Neuron (in vitro differentiated cells): Measurements from ENCODE around the gene LARP4B.

ENCODE experiments used
- H2AFZ ChIP-seq: one replicate; pipeline ENCODE4 v1.6.1; 2013; ENCODE audit warnings: low read depth, mild to moderate bottlenecking, inconsistent platforms, low read length, moderate library complexity
- H3K27me3 ChIP-seq: one replicate; pipeline ENCODE4 v1.6.1; 2013; ENCODE audit warnings: low read length; ENCODE audit not compliant: insufficient read depth
- H3K36me3 ChIP-seq: one replicate; pipeline ENCODE4 v1.6.1; 2013; ENCODE audit warnings: low read length; ENCODE audit not compliant: insufficient read depth
- H3K4me1 ChIP-seq: one replicate; pipeline ENCODE4 v1.6.1; 2013; ENCODE audit warnings: low read length; ENCODE audit not compliant: insufficient read depth
- H3K4me3 ChIP-seq: 2 replicates; pipeline ENCODE4 v1.5.1; 2013; ENCODE audit warnings: mild to moderate bottlenecking, low read length, moderate library complexity
- H3K9me3 ChIP-seq: one replicate; pipeline ENCODE4 v1.6.1; 2013; ENCODE audit warnings: low read length

Gene LARP4B

DNA sequence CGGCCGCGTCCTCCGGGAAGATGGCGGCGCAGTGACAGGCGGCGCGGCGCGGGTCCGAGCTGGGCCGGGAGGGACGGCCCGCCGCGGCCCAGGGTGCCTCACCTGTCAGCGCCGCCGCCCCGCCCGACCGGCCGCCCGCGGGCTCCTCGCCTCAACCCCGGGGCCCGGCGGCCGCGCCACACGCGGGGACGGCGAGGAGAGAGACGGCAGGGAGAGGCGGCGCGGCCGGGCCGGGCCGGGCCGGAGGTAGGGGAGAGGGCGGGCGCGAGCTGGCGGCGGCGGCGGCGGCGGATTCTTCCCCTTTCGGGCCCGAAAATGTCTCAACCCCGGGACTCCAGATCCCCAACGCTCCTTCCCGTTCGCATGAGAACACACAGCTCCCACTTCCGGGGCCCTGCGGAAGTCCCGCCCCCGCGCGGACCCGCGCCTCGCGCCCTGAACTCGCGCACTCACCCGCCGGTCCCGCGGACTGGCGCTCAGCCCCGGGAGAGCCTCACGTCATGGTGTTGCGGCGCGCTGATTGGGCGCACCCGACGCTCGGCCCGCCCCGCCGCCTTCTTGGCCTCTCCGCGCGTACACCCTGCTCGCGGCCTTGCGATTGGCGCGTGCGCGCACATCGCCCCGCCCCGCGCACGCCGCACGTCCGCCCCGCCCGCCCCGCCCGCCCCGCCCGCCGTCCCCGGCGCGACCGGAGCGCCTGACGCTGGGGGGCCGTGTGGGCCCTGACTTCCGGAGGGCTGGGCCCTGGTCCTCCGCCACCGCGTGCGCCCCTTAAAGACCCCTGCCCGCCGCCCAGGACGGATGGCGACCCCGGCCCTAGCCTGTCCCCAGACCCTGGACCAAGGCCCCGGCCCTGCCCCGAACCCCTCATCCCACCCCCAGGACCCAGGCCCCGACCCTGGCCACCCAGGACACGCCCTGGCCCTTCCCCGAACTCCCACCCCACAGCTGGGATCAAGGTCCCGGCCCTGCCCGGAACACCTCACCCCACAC is at the start of gene LARP4B:
LARP4B (minus strand) TSS at position 380 of the 993 bp plus-strand sequence. CDS start 45,984 bp downstream, outside the sequence.
- no peaks in the 10 kb centered on the region for H3K9me3 ChIP-seq
- no peak within 1 kb of the TSS for H2AFZ ChIP-seq
- no peaks in the 10 kb centered on the region for H3K27me3 ChIP-seq
- peaks cover under 1% of the 10 kb centered on the region for H3K36me3 ChIP-seq
- peaks cover 12% of the 10 kb centered on the region for H3K4me1 ChIP-seq
- peak within 1 kb of the TSS; percentile 67 for H3K4me3 ChIP-seq

DNA sequence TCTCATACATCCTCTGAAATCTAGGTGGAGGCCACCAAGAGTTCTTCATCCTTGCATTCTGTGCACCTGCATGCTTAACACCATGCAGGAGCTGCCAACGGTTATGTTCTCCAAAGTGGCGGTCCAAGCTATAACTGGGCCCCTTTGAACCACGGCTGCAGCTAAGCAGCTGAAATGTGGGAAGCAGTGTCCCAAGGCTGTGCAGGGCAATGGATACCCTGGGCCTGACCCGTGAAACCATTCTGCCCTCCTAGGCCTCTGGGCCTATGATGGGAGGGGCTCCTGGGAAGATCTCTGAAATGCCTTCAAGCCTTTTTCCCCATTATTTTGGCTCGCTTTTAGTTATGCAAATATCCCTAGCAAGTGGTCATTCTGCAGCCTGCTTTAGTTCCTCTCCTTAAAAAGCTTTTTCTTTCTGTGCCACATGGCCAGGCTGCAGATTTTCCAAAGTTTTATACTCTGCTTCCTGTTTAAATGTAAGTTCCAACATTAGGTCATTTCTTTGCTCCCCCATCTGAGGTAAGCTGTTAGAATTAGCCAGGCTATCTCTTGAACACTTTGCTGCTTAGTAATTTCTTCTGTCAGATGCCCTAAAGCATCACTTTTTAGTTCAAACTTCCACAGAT is 49.1 kb upstream of the LARP4B start:
- no peak overlapping the region for H2AFZ ChIP-seq
- no peaks in the 10 kb centered on the region for H3K27me3 ChIP-seq
- H3K4me1 ChIP-seq, result no peaks in the 10 kb centered on the region
- no peak overlapping the region for H3K4me3 ChIP-seq
- no peaks in the 10 kb centered on the region for H3K36me3 ChIP-seq
- H3K9me3 ChIP-seq, result peaks cover 10% of the 10 kb centered on the region

DNA sequence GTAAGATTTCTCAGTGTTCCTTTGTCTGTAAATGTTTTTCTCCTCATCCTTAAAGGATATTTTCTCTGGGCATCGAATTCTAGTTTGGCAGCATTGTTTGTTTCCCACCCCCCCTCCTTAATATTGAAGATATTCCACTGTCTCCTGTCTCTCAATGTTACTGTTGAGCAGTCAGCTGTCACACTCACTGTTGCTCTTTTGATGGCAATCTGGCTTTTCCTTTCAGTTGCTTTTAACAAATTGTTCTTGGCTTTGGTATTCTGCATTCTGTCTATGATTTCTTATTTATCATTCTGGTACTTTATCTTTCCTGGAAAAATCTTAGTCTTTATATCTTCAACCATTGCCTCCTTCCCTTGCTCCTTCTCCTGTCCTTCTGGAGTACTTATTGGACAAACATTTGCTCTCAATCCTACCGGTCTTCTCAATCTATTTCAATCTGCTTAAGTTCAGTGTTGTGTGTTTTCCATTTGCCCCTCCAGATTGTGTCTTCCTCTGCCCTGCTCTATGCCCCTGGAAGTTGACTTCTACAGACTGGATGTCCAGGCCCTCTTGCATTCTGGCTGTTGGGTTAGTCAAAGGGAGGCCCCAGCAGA is 47.4 kb upstream of the LARP4B start:
- H2AFZ ChIP-seq, result no peak overlapping the region
- H3K9me3 ChIP-seq, result peaks cover 10% of the 10 kb centered on the region
- no peaks in the 10 kb centered on the region for H3K36me3 ChIP-seq
- H3K27me3 ChIP-seq, result no peaks in the 10 kb centered on the region
- no peak overlapping the region for H3K4me3 ChIP-seq
- H3K4me1 ChIP-seq, result no peaks in the 10 kb centered on the region

DNA sequence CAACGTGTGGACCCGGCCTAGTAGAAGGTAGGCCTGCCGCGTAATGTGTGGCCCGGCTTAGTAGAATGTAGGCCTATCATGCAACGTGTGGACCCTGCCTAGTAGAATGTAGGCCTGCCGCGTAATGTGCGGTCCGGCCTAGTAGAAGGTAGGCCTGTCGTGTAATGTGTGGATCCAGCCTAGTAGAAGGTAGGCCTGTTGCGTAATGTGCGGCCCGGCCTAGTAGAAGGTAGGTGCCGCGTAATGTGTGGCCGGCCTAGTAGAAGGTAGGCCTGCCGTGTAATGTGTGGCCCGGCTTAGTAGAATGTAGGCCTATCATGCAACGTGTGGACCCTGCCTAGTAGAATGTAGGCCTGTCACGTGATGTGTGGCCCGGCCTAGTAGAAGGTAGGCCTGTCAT is 44.8 kb upstream of the LARP4B start:
- Histone ChIP-seq H3K9me3 (peaks cover 13% of the 10 kb centered on the region), H3K27me3 (no peaks in the 10 kb centered on the region), H2AFZ (no peak overlapping the region), H3K36me3 (no peaks in the 10 kb centered on the region), H3K4me1 (no peaks in the 10 kb centered on the region), H3K4me3 (no peak overlapping the region)

DNA sequence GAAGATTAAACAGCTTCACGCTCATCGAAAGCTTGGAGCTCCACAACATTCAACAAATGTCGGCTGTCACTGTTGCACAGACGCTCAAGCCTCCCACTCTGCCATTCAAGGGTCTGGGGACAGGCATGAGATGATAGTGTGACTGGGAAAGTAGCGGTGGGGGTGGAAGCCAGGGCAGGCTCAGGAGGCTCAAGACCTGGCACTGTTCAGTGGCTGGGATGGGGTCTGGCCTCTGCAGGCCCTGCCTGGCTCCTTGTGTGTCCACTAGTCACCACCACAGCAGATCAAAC is 43.2 kb upstream of the LARP4B start:
- Histone ChIP-seq H3K4me1 (peaks cover 10% of the 10 kb centered on the region), H3K36me3 (no peaks in the 10 kb centered on the region)

DNA sequence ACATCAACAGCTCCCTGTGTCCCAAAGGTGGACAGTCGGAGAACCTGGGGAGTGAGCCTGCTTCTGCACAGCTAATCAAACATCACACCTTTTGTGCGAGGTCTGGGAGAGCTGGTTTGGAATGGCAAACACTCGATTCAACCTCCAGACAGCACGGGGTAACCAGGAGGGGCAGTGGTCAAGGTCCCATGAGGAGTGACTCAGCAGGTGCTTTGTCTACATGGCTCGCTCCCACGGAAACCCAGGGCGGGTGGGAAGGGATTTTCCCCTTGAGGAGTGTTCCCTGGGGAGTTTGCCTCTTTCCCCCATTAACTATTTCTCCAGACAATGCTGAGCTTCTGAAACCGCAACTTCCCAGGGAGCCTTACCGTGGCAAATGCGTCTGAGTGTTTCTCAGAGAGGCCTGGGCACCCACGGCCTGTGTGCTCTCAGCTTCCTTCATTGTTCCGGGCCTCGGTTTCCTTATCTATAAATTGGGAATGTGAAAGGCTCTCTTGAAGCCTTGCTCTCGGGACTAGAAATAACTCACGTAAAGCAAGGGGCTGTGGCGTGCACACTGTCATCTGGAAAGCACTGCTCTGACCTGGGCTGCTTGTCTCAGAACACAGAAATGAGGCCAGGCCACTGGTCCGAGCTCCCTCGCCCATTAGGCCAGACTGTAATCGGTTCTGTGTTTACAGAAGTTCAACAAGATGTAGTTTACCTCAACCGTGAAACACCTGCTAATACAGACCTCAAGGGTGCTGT is 42.7 kb upstream of the LARP4B start:
- no peaks in the 10 kb centered on the region for H3K36me3 ChIP-seq
- no peaks in the 10 kb centered on the region for H3K27me3 ChIP-seq
- H3K4me1 ChIP-seq, result peaks cover 10% of the 10 kb centered on the region
- H3K4me3 ChIP-seq, result no peak overlapping the region
- H2AFZ ChIP-seq, result no peak overlapping the region
- H3K9me3 ChIP-seq, result peaks cover 5% of the 10 kb centered on the region

More for the DNA sequence above, 43.2 kb upstream of the LARP4B start:
- no peak overlapping the region for H3K4me3 ChIP-seq
- H2AFZ ChIP-seq, result no peak overlapping the region
- peaks cover 5% of the 10 kb centered on the region for H3K9me3 ChIP-seq
- no peaks in the 10 kb centered on the region for H3K27me3 ChIP-seq

DNA sequence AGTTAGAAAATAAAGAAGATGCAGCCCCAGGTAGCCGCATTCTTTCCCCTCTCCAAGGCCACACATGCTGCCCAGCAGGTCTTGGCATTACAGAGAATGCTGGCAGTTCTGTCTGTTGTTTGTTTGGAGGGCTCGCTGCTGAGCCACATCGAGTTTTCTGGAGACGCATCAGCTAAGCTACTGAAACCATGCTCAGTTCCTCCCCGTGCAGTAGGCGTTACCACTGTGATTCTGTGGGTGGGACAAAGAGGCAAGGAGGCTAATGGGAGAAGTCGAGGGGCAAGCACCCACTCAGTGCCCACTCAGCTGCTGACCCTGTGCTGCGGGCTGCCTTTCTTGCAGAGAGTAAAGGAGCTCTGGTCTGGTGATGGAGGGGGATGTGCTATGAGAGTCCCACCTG is 41.3 kb upstream of the LARP4B start:
- H3K4me3 ChIP-seq, result no peak overlapping the region
- no peaks in the 10 kb centered on the region for H3K36me3 ChIP-seq
- peaks cover 5% of the 10 kb centered on the region for H3K9me3 ChIP-seq
- H3K27me3 ChIP-seq, result no peaks in the 10 kb centered on the region
- no peak overlapping the region for H2AFZ ChIP-seq
- peaks cover 16% of the 10 kb centered on the region for H3K4me1 ChIP-seq

DNA sequence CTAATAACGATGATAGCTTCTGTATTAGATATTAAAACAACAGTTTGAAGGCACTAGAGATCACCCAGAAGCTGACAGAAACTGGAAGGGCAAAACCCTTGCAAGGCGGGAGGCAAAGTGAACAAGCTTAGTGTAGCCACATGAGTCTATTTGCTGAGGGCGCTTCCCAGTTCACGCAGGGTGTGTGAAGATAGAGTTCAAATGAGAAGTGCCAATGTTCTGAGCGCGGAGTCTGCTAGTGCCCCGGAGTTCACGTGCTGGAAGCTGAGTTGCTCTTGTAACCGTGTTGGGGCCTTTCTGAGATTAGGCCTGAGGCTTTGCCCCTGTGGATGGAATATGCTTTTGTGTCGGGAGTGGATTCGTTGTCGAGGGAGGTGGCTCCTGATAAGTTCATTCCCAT is 40.1 kb upstream of the LARP4B start:
- Histone ChIP-seq H3K4me1 (peaks cover 16% of the 10 kb centered on the region), H3K4me3 (no peak overlapping the region), H3K36me3 (no peaks in the 10 kb centered on the region), H3K27me3 (no peaks in the 10 kb centered on the region), H3K9me3 (peaks cover 5% of the 10 kb centered on the region), H2AFZ (no peak overlapping the region)

DNA sequence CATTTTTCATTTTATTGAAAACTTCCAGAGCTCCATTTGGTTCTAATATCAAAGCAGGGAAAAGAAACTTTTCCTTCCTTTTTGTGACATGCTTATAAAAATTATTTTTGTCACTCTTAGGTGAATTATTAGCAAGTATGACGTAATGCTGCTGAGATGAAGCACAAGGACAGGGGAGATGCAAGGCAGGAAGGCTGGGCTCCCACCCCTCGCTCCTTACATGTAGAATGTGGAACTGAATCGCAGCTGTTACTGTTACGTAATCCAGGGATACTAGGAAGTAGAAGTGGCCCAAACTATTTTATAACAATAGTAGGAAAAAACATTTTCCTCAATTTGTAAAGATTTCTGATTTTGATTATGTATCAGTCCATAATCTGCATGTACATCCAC is 39.6 kb upstream of the LARP4B start:
- no peak overlapping the region for H2AFZ ChIP-seq
- peaks cover 3% of the 10 kb centered on the region for H3K9me3 ChIP-seq
- peaks cover 16% of the 10 kb centered on the region for H3K4me1 ChIP-seq
- no peaks in the 10 kb centered on the region for H3K36me3 ChIP-seq
- H3K4me3 ChIP-seq, result no peak overlapping the region
- no peaks in the 10 kb centered on the region for H3K27me3 ChIP-seq

DNA sequence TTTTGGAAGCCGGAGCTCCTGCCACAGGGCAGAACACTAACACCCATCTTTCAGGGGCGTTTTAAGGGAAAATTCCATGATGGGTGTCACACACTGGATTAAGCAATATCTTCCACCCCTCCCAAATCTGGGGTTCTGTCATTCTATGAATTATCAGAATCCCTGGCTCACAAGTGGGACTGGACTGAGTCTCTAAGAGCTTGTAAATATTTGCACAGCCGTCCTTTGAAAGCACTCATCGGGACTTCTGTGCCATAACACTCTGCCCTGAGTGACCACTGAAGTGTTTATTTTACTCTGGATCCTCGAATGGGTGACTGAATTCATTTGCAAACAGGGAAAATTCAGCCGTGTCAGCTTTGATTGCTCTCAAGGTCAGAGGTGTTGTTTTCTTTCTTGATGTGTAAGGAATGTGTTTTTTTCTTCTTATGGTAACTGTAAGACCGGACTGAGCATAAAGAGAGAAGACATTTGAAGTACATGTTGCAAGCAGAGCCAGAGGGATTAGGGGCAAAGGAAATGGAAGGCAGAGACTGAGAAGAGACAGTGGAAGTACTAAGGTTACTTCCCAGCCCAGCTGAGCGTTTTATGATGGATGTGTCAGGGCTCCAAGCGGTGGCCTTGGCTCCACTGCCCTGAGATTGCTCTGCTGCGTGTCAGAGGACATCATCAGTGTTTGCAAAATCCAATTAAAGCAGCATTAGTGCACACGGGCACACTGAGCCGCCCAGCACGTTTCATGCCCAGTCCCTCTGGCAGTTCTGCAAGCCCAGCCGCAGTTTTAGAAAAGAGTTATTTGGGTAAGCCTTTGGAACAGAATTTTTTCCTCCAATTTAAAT is 39.0 kb upstream of the LARP4B start:
- Histone ChIP-seq H3K36me3 (no peaks in the 10 kb centered on the region), H3K9me3 (peaks cover 3% of the 10 kb centered on the region), H3K4me1 (peaks cover 16% of the 10 kb centered on the region), H3K4me3 (no peak overlapping the region), H3K27me3 (no peaks in the 10 kb centered on the region), H2AFZ (peak overlapping the region; percentile 9)

DNA sequence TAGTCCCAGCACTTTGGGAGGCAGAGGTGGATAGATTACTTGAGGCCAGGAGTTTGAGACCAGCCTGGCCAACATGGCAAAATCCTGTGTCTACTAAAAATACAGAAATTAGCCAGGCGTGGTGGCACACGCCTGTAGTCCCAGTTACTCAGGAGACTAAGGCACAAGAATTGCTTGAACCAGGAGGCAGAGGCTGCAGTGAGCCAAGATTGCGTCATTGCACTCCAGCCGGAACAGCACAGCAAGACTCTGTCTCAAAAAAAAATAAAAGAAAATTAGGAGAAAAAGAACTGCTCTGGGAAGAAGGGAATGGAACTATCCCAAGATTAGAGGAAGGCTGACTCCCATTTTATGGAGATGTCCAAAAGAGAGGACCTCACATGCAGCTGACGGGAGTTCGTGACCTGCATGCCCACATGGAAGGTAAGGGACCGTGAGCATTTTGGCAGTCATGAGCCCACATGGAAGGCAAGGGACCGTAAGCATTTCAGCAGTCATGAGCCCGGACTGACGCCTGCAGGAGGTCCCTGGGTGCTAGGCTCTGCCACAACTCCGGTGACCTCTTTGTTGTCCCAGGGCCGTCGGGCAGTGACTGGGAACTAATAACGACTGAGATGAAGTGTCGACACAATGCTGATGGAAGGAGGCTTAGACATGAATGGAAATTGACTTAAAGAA is 38.1 kb upstream of the LARP4B start:
- H3K9me3 ChIP-seq, result peaks cover 3% of the 10 kb centered on the region
- H3K4me3 ChIP-seq, result no peak overlapping the region
- no peaks in the 10 kb centered on the region for H3K27me3 ChIP-seq
- H2AFZ ChIP-seq, result no peak overlapping the region
- H3K36me3 ChIP-seq, result no peaks in the 10 kb centered on the region
- peaks cover 16% of the 10 kb centered on the region for H3K4me1 ChIP-seq
